HAP-1 (cell line): ENCODE data around the gene IL31RA.
"Not testable (repeated sequence)": the region's sequence is repeated elsewhere in the genome, so short reads cannot be mapped to it uniquely, and the experiment has no call there.

ENCODE experiments used
- DNase-seq, 2 experiments: peaks; one replicate each; pipeline ENCODE4 v3.0.0-alpha.2; 2016 to 2020; ENCODE audit warnings: low spot score in 2 of 2
- H3K27me3 ChIP-seq: fragments of 250-450 bp; sonication (Bioruptor Pico); 2 replicates; pipeline ENCODE4 v1.5.1; 2020; ENCODE audit warnings: low read depth, mild to moderate bottlenecking, moderate library complexity
- H3K36me3 ChIP-seq: fragments of 250-450 bp; sonication (Bioruptor Pico); replicated peaks from 2 replicates; pipeline ENCODE4 v1.5.1; 2020; ENCODE audit warnings: mild to moderate bottlenecking
- H3K4me1 ChIP-seq: fragments of 250-450 bp; sonication (Bioruptor Pico); 2 replicates; pipeline ENCODE4 v1.5.1; 2020; ENCODE audit warnings: mild to moderate bottlenecking
- H3K4me3 ChIP-seq: fragments of 250-450 bp; sonication (Bioruptor Pico); 2 replicates; pipeline ENCODE4 v1.5.1; 2020; ENCODE audit warnings: mild to moderate bottlenecking, moderate library complexity
- H3K9me3 ChIP-seq: fragments of 250-450 bp; sonication (Bioruptor Pico); 2 replicates; pipeline ENCODE4 v1.5.1; 2020; ENCODE audit warnings: mild to moderate bottlenecking, moderate library complexity
- in situ Hi-C: fragments of 300-500 bp; cut with MboI; formaldehyde crosslinking; loops from 3 replicates; pipeline ENCODE4 v1.14.3; 2020; ENCODE audit warnings: low sequenced_read_pairs, inconsistent platforms, mixed read lengths

IL31RA gene

GRCh38 chr5:55850839-55851674 is at the start of gene IL31RA:
Gene IL31RA, plus strand, starts transcription at chr5:55851357. Its CDS starts 214 bp downstream, at chr5:55851571.
- DNase-seq: no peak
- Histone ChIP-seq H3K4me1 (no peaks in the 10 kb centered on the region), H3K9me3 (no peaks in the 10 kb centered on the region), H3K36me3 (no peaks in the 10 kb centered on the region), H3K27me3 (peaks cover 7% of the 10 kb centered on the region), H3K4me3 (no peak within 1 kb of the TSS)
- in situ Hi-C loops: no loop called here

DNA sequence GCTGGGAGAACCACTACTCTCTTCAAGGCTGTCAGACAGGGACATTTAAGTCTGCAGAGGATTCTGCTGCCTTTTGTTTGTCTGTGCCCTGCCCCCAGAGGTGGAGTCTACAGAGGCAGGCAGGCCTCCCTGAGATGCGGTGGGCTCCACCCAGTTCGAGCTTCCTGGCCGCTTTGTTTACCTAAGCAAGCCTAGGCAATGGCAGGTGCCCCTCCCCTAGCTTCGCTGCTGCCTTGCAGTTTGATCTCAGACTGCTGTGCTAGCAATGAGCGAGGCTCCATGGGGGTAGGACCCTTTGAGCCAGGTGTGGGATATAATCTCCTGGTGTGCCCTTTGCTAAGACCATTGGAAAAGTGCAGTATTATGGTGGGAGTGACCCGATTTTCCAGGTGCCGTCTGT is 42.3 kb upstream of the IL31RA start:
- H3K27me3 ChIP-seq, H3K4me3 ChIP-seq, in situ Hi-C loops, H3K9me3 ChIP-seq, H3K4me1 ChIP-seq, H3K36me3 ChIP-seq: not testable (repeated sequence)
- DNase-seq: peak in 1 of 2 experiments; percentile 38

- H3K36me3 ChIP-seq, H3K27me3 ChIP-seq, in situ Hi-C loops, H3K9me3 ChIP-seq, H3K4me1 ChIP-seq, H3K4me3 ChIP-seq, DNase-seq: not testable (repeated sequence)
Measured at GRCh38 chr5:55815939-55816338, 35.2 kb upstream of the IL31RA start.

GRCh38 chr5:55816342-55816741 is 34.8 kb upstream of the IL31RA start:
- in situ Hi-C loops: no loop called here
- no peak overlapping the region for H3K4me3 ChIP-seq
- no peaks in the 10 kb centered on the region for H3K36me3 ChIP-seq
- DNase-seq: no peak
- no peaks in the 10 kb centered on the region for H3K4me1 ChIP-seq
- H3K9me3 ChIP-seq: no peaks in the 10 kb centered on the region
- H3K27me3 ChIP-seq: no peaks in the 10 kb centered on the region; the same call in 1 of the 2 replicates

- Histone ChIP-seq H3K9me3 (no peaks in the 10 kb centered on the region), H3K36me3 (no peaks in the 10 kb centered on the region), H3K4me1 (no peaks in the 10 kb centered on the region), H3K27me3 (no peaks in the 10 kb centered on the region; the same call in 1 of the 2 replicates), H3K4me3 (no peak overlapping the region)
- no peak for DNase-seq
- in situ Hi-C loops: no loop called here
Measured at GRCh38 chr5:55817030-55817429, 34.1 kb upstream of the IL31RA start.

DNA sequence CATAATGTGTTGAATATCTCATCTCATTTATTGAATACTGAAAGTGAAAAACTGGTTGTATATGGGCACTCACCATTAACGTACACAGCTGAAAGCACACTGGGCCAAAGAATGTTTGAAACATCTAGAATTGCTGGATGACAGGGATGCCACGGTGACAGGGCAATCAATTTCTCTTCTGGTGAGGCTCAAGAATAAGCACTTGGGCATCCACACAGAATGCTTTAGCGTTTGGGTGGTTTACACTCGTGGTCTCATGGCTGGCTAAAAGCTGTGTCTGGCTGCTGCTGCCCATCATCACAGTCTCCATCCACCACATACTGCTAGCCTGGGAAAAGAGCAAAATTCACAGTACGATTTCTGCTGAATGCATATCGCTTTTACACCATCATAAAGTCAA is 30.7 kb upstream of the IL31RA start:
- H3K9me3 ChIP-seq: no peaks in the 10 kb centered on the region
- in situ Hi-C loops: no loop called here

DNA sequence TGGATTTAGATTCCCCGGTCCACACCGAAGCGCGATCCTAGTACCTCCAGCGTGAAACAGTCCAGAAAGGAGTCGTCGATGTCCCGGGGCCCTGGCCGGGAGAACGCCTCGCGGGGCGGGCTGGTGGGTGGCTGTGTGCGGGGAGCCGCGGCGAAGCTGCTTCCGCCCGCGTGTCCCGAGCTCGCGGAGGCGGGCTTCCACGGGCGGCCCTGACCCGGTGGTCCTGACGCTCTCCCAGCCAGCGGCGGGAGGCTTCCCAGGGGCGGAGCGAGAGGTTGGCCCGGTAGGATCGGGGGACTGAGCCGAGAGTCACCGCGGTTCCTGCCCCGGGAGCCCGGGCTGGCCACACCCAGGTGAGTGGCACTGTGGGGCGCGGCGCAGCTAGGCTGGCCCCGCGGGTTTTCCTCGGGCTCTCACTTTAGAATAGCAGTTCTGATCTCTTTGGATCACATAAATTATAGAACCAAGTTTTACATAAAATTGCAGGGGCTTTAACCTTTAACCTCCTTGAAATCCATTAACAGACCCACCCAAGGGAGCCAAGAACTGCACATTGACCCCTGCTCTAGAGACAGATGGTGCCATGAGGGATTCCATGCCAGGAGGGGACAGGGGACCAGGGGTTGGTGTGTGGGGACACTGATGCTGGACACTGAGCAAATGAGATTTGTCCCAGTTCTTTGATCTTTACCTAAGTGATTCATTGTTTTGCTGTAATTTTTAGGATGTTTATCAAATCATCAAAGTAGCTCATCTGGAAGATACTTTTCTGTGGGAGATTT is 29.2 kb upstream of the IL31RA start:
- DNase-seq: no peak
- H3K27me3 ChIP-seq: no peaks in the 10 kb centered on the region; the same call in 1 of the 2 replicates
- H3K4me1 ChIP-seq: no peaks in the 10 kb centered on the region
- H3K9me3 ChIP-seq: no peaks in the 10 kb centered on the region
- no peak overlapping the region for H3K4me3 ChIP-seq
- H3K36me3 ChIP-seq: no peaks in the 10 kb centered on the region
- in situ Hi-C loops: no loop called here

More for the DNA sequence above, 30.7 kb upstream of the IL31RA start:
- Histone ChIP-seq H3K4me1 (no peaks in the 10 kb centered on the region), H3K36me3 (no peaks in the 10 kb centered on the region), H3K27me3 (no peaks in the 10 kb centered on the region; the same call in 1 of the 2 replicates), H3K4me3 (no peak overlapping the region)
- DNase-seq: no peak

DNA sequence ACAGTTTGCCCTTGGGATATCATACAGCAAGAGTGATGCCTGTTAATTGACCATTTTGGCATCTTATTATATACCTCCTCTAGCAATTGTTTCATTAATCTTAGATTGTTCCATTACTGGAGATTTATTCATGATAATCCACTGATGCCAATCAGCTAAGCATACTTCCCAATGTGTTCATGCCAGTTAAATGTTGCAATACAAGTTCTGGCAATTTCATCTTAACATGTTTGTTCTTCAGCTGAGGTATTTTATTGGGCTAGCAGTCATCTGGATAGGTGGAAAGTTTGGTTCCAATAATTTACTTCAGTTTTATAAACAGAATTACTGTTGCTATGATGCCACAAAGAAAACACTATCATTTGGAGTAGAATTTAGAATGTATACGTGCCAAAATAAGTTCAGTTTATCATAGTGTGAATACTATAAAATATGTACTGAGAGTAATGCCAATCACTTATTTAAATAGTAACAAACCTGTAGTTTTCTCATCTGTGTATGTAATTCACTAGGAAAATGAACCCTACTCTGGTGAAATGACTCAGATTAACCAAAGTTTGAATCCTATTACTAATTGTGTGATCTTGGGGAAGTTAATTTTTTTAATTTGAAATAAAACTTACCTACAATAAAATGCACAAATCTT is 27.9 kb upstream of the IL31RA start:
- no peak for DNase-seq
- H3K4me3 ChIP-seq: no peak overlapping the region
- no peaks in the 10 kb centered on the region for H3K9me3 ChIP-seq
- no peaks in the 10 kb centered on the region for H3K4me1 ChIP-seq
- in situ Hi-C loops: no loop called here
- no peaks in the 10 kb centered on the region for H3K36me3 ChIP-seq
- H3K27me3 ChIP-seq: no peaks in the 10 kb centered on the region; the same call in 1 of the 2 replicates

GRCh38 chr5:55829956-55830355 is 21.2 kb upstream of the IL31RA start:
- H3K27me3 ChIP-seq: no peaks in the 10 kb centered on the region
- H3K4me3 ChIP-seq: no peak overlapping the region
- in situ Hi-C loops: no loop called here
- no peaks in the 10 kb centered on the region for H3K4me1 ChIP-seq
- no peak for DNase-seq
- no peaks in the 10 kb centered on the region; the same call in 1 of the 2 replicates for H3K9me3 ChIP-seq
- no peaks in the 10 kb centered on the region for H3K36me3 ChIP-seq

- Histone ChIP-seq H3K36me3 (no peaks in the 10 kb centered on the region), H3K4me1 (no peaks in the 10 kb centered on the region), H3K4me3 (no peak overlapping the region), H3K27me3 (no peaks in the 10 kb centered on the region), H3K9me3 (no peaks in the 10 kb centered on the region; the same call in 1 of the 2 replicates)
- in situ Hi-C loops: no loop called here
- no peak for DNase-seq
Measured at GRCh38 chr5:55832446-55832845, 18.7 kb upstream of the IL31RA start.

GRCh38 chr5:55836191-55836590 is 15.0 kb upstream of the IL31RA start:
- no peaks in the 10 kb centered on the region; the same call in 1 of the 2 replicates for H3K9me3 ChIP-seq
- no peak for DNase-seq
- H3K36me3 ChIP-seq: no peaks in the 10 kb centered on the region
- in situ Hi-C loops: no loop called here
- no peaks in the 10 kb centered on the region for H3K27me3 ChIP-seq
- H3K4me3 ChIP-seq: no peak overlapping the region
- no peaks in the 10 kb centered on the region for H3K4me1 ChIP-seq

GRCh38 chr5:55841976-55842375 is 9.2 kb upstream of the IL31RA start:
- Histone ChIP-seq H3K9me3 (no peaks in the 10 kb centered on the region), H3K4me3 (no peak overlapping the region), H3K36me3 (no peaks in the 10 kb centered on the region), H3K27me3 (no peaks in the 10 kb centered on the region), H3K4me1 (no peaks in the 10 kb centered on the region)
- in situ Hi-C loops: no loop called here
- DNase-seq: no peak

GRCh38 chr5:55847837-55848236 is 3.3 kb upstream of the IL31RA start:
- Histone ChIP-seq H3K4me1 (no peaks in the 10 kb centered on the region), H3K36me3 (no peaks in the 10 kb centered on the region)
- in situ Hi-C loops: no loop called here

DNA sequence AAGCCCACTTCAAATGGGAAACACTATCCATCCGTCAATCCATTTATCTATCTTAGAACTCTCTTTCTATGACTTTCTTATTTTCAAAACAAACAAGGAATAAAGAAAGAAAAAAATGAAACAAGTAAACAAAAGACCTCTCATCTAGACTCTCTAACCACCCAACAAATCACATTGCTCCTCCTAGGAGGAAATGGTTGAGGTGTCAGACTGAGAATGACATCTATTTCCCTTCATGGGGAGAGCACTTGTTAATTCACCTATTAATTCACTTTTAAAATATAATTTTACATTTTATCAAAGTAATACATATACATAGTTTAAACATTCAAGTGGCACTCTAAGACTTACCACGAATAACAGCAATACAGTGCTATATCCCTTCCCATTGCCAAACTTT is 2.4 kb upstream of the IL31RA start:
- no peak for DNase-seq
- H3K4me1 ChIP-seq: no peaks in the 10 kb centered on the region
- no peaks in the 10 kb centered on the region for H3K36me3 ChIP-seq
- in situ Hi-C loops: no loop called here
- H3K4me3 ChIP-seq: no peak overlapping the region
- peaks cover 7% of the 10 kb centered on the region for H3K27me3 ChIP-seq
- H3K9me3 ChIP-seq: no peaks in the 10 kb centered on the region

More at GRCh38 chr5:55847837-55848236, 3.3 kb upstream of the IL31RA start:
- Histone ChIP-seq H3K9me3 (no peaks in the 10 kb centered on the region), H3K4me3 (no peak overlapping the region), H3K27me3 (peaks cover 7% of the 10 kb centered on the region)
- no peak for DNase-seq
